ENCODE data around the gene HYAL2.

DNA sequence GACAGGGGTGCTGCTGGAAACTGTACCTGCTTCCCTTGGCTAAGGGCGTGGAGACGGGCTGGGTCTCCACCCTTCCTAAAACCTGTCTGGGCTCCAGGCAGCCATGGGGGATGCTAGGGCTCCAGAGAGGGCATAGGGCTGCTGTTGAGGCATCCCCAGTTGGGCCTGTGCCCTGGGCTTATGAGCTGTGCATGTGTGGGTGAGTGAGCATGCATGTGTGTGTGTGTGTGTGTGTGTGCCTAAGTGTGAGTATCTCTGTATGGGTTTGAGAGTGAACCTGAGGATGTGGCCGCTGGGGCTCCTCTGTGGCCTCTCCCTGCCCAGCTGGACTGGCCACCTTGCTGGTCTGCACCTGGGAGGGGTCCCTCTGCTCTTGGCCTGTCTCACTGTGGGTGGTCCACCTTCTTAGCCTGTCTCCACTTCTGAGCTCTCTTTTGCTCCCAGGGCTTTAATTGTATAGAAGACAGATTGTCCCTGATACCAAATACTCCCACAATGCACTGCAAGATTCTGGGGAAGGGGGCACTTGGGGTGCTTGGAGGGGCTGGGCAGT lies 48.7 kb upstream of the HYAL2 start:
- TF ChIP-seq, protein P1, sequence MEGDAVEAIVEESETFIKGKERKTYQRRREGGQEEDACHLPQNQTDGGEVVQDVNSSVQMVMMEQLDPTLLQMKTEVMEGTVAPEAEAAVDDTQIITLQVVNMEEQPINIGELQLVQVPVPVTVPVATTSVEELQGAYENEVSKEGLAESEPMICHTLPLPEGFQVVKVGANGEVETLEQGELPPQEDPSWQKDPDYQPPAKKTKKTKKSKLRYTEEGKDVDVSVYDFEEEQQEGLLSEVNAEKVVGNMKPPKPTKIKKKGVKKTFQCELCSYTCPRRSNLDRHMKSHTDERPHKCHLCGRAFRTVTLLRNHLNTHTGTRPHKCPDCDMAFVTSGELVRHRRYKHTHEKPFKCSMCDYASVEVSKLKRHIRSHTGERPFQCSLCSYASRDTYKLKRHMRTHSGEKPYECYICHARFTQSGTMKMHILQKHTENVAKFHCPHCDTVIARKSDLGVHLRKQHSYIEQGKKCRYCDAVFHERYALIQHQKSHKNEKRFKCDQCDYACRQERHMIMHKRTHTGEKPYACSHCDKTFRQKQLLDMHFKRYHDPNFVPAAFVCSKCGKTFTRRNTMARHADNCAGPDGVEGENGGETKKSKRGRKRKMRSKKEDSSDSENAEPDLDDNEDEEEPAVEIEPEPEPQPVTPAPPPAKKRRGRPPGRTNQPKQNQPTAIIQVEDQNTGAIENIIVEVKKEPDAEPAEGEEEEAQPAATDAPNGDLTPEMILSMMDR (IDR thresholded peaks at IDR 0.05), result no peak
- TF ChIP-seq POLR2A (IDR thresholded peaks at IDR 0.05), result no peak
